ENCODE data around the gene OR8D2. TPM values are rescaled to one million over a fixed set of nuclear protein-coding genes. Genes with fewer than 3 reads are reported as not detected.

The OR8D2 gene
- polyA plus RNA-seq, 2 of the 4 experiments (the other 2 are of a cell fraction), result not detected

Other genes with a start within 250 kb of the OR8D2 start
- 1.5 TPM in 2 replicates for gene VWA5A, start 204.7 kb downstream of the OR8D2 start, polyA plus RNA-seq (2011; rRNA removed)
- gene VWA5A, start 204.7 kb downstream of the OR8D2 start, polyA plus RNA-seq (2017; fragmentation: RNase III; extraction: RNeasy Plus Mini Kit Qiagen cat#74134 plus additional on column Dnase treatment), result 0.12 to 0.24 TPM (median 0.18 TPM) in 3 replicates
- not detected in 2 replicates for gene OR10D3, start 136.9 kb downstream of the OR8D2 start, polyA plus RNA-seq (2011; rRNA removed)
- not detected in 3 replicates for gene OR10D3, start 136.9 kb downstream of the OR8D2 start, polyA plus RNA-seq (2017; fragmentation: RNase III; extraction: RNeasy Plus Mini Kit Qiagen cat#74134 plus additional on column Dnase treatment)
- not detected in 2 replicates for gene OR8G1, start 79.1 kb downstream of the OR8D2 start, polyA plus RNA-seq (2011; rRNA removed)
- gene OR8G1, start 79.1 kb downstream of the OR8D2 start, polyA plus RNA-seq (2017; fragmentation: RNase III; extraction: RNeasy Plus Mini Kit Qiagen cat#74134 plus additional on column Dnase treatment), result not detected in 3 replicates
- gene OR8G5, start 63.8 kb downstream of the OR8D2 start, polyA plus RNA-seq (2011; rRNA removed), result not detected in 2 replicates
- gene OR8G5, start 63.8 kb downstream of the OR8D2 start, polyA plus RNA-seq (2017; fragmentation: RNase III; extraction: RNeasy Plus Mini Kit Qiagen cat#74134 plus additional on column Dnase treatment), result not detected in 3 replicates
- gene OR8D1, start 6.2 kb downstream of the OR8D2 start, polyA plus RNA-seq (2011; rRNA removed), result not detected in 2 replicates
- gene OR8D1, start 6.2 kb downstream of the OR8D2 start, polyA plus RNA-seq (2017; fragmentation: RNase III; extraction: RNeasy Plus Mini Kit Qiagen cat#74134 plus additional on column Dnase treatment), result not detected in 3 replicates
- gene OR8B2, start 64.3 kb upstream of the OR8D2 start, polyA plus RNA-seq (2011; rRNA removed), result not detected in 2 replicates
- gene OR8B2, start 64.3 kb upstream of the OR8D2 start, polyA plus RNA-seq (2017; fragmentation: RNase III; extraction: RNeasy Plus Mini Kit Qiagen cat#74134 plus additional on column Dnase treatment), result not detected in 3 replicates
- not detected in 2 replicates for gene OR8B3, start 78.8 kb upstream of the OR8D2 start, polyA plus RNA-seq (2011; rRNA removed)
- not detected in 3 replicates for gene OR8B3, start 78.8 kb upstream of the OR8D2 start, polyA plus RNA-seq (2017; fragmentation: RNase III; extraction: RNeasy Plus Mini Kit Qiagen cat#74134 plus additional on column Dnase treatment)
- gene OR8B4, start 104.7 kb upstream of the OR8D2 start, polyA plus RNA-seq (2011; rRNA removed), result not detected in 2 replicates
- not detected in 3 replicates for gene OR8B4, start 104.7 kb upstream of the OR8D2 start, polyA plus RNA-seq (2017; fragmentation: RNase III; extraction: RNeasy Plus Mini Kit Qiagen cat#74134 plus additional on column Dnase treatment)
- not detected in 2 replicates for gene OR8B8, start 125.5 kb upstream of the OR8D2 start, polyA plus RNA-seq (2011; rRNA removed)
- gene OR8B8, start 125.5 kb upstream of the OR8D2 start, polyA plus RNA-seq (2017; fragmentation: RNase III; extraction: RNeasy Plus Mini Kit Qiagen cat#74134 plus additional on column Dnase treatment), result not detected in 3 replicates
- not detected in 2 replicates for gene OR8B12, start 223.5 kb upstream of the OR8D2 start, polyA plus RNA-seq (2011; rRNA removed)
- gene OR8B12, start 223.5 kb upstream of the OR8D2 start, polyA plus RNA-seq (2017; fragmentation: RNase III; extraction: RNeasy Plus Mini Kit Qiagen cat#74134 plus additional on column Dnase treatment), result not detected in 3 replicates
- not detected in 2 replicates for gene OR8A1, start 249.8 kb upstream of the OR8D2 start, polyA plus RNA-seq (2011; rRNA removed)
- not detected in 3 replicates for gene OR8A1, start 249.8 kb upstream of the OR8D2 start, polyA plus RNA-seq (2017; fragmentation: RNase III; extraction: RNeasy Plus Mini Kit Qiagen cat#74134 plus additional on column Dnase treatment)

Data from A549 (cell line).